ENCODE measurements around the gene TMEM52.
"Not testable (repeated sequence)": the region's sequence is repeated elsewhere in the genome, so short reads cannot be mapped to it uniquely, and the experiment has no call there.

Gene TMEM52

GRCh38 chr1:1945782-1946393 lies 26.8 kb upstream of the TMEM52 start:
- DNase-seq = no peak

GRCh38 chr1:1943834-1944570 lies 24.9 kb upstream of the TMEM52 start:
- no peak for DNase-seq

GRCh38 chr1:1942753-1943656 lies 23.9 kb upstream of the TMEM52 start:
- no peak for DNase-seq

GRCh38 chr1:1941868-1942752 lies 23.0 kb upstream of the TMEM52 start:
- no peak for DNase-seq

- no peak for DNase-seq
Measured at GRCh38 chr1:1941211-1941841, 22.2 kb upstream of the TMEM52 start.

- DNase-seq = no peak
Measured at GRCh38 chr1:1940123-1940425, 21.0 kb upstream of the TMEM52 start.

- DNase-seq = no peak
Measured at GRCh38 chr1:1939296-1940122, 20.4 kb upstream of the TMEM52 start.

- no peak for DNase-seq
Measured at GRCh38 chr1:1938613-1939295, 19.7 kb upstream of the TMEM52 start.

GRCh38 chr1:1938276-1938573 lies 19.1 kb upstream of the TMEM52 start:
- DNase-seq = no peak

GRCh38 chr1:1937549-1938275 lies 18.6 kb upstream of the TMEM52 start:
- no peak for DNase-seq

- no peak for DNase-seq
Measured at GRCh38 chr1:1937061-1937460, 18.0 kb upstream of the TMEM52 start.

GRCh38 chr1:1934848-1935247 lies 15.8 kb upstream of the TMEM52 start:
- DNase-seq = not testable (repeated sequence)

- no peak for DNase-seq
Measured at GRCh38 chr1:1929639-1930545, 10.8 kb upstream of the TMEM52 start.

- no peak for DNase-seq
Measured at GRCh38 chr1:1929102-1929638, 10.1 kb upstream of the TMEM52 start.

GRCh38 chr1:1928231-1929101 lies 9.4 kb upstream of the TMEM52 start:
- DNase-seq = no peak

- DNase-seq = no peak
Measured at GRCh38 chr1:1927751-1928150, 8.7 kb upstream of the TMEM52 start.

GRCh38 chr1:1926886-1927660 lies 8.0 kb upstream of the TMEM52 start:
- no peak for DNase-seq
